ENCODE results near the gene DHRS2. TPM values are rescaled to one million over a fixed set of nuclear protein-coding genes. Genes with fewer than 3 reads are reported as not detected.
A peak's percentile ranks its signal among the peaks of the same experiment; 100 is the strongest.

DHRS2 gene
- total and polyA plus RNA-seq, 2 of the 13 experiments (the other 11 are each of a cell fraction or from before 2014, with no cell fraction given) = 1,621 to 3,021 TPM

- TF ChIP-seq TFDP1 (CRISPR knock-in tag; IDR thresholded peaks at IDR 0.05; ENCODE audit: borderline replicate concordance) (peak; percentile 99), MZF1 (CRISPR knock-in tag; IDR thresholded peaks at IDR 0.05; ENCODE audit: borderline replicate concordance) (0 out of 2 replicates have a peak, but pooled peaks have one; percentile 95), THAP11 (CRISPR knock-in tag; IDR thresholded peaks at IDR 0.05) (peak; percentile 82), NFKB2 (CRISPR knock-in tag; IDR thresholded peaks at IDR 0.05; ENCODE audit: borderline replicate concordance) (no peak), THRA (CRISPR knock-in tag; IDR thresholded peaks at IDR 0.05; ENCODE audit: borderline replicate concordance) (peak; percentile 11; the same call in 1 of the 2 replicates), BATF2 (CRISPR knock-in tag; IDR thresholded peaks at IDR 0.05) (no peak), PPARG (CRISPR knock-in tag; conservative IDR thresholded peaks at IDR 0.05) (peak; percentile 82), ZNF430 (CRISPR knock-in tag; IDR thresholded peaks at IDR 0.05) (no peak), ZNF562 (CRISPR knock-in tag; IDR thresholded peaks at IDR 0.05; ENCODE audit: borderline replicate concordance) (no peak), ZNF800 (CRISPR knock-in tag; IDR thresholded peaks at IDR 0.05) (no peak), ZNF891 (CRISPR knock-in tag; IDR thresholded peaks at IDR 0.05) (no peak), ZFP41 (CRISPR knock-in tag; IDR thresholded peaks at IDR 0.05; ENCODE audit: borderline replicate concordance) (no peak), JARID2 (CRISPR knock-in tag; IDR thresholded peaks at IDR 0.05; ENCODE audit: insufficient replicate concordance) (peak; percentile 20), CENPT (CRISPR knock-in tag; IDR thresholded peaks at IDR 0.05; ENCODE audit: low read depth) (no peak), ZNF142 (CRISPR knock-in tag; IDR thresholded peaks at IDR 0.05) (no peak), EEA1 (CRISPR knock-in tag; IDR thresholded peaks at IDR 0.05; ENCODE audit: borderline replicate concordance) (no peak; the same call in 1 of the 2 replicates), TBL1XR1 (IDR thresholded peaks at IDR 0.05; ENCODE audit: borderline replicate concordance, low read length, partially characterized antibody) (peak; percentile 33)
Observed at GRCh38 chr14:23639048-23639890, 3.1 kb downstream of the DHRS2 start (continued).

Measured in HepG2 (cell line).